ENCODE results near the gene YY2.
"Not testable (repeated sequence)": the region's sequence is repeated elsewhere in the genome, so short reads cannot be mapped to it uniquely, and the experiment has no call there.

YY2 gene

DNA sequence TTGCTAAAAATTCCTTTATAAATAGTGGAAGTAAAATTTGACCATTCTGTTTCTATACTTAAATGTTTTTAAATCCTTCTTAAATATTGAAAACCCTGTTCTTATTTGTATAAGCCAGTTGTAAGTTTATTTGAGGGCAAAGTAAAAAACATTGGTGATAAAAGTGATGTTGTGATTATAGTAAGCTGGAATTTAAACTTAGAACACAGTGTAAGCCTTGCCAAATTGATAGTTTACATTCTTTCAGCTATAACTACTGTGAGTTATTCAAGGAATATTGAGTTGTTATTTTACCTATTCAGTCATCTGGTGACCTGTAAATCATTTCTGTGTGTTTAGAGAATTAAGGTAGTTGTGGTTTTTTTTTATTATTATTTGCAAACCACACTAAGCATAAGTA is 9.6 kb downstream of the YY2 start:
- no peak overlapping the region for H3K4me3 ChIP-seq (ENCODE audit: control insufficient read depth, low read depth, low read length)
- no peak for TF ChIP-seq CTCF (conservative IDR thresholded peaks at IDR 0.05; ENCODE audit: control insufficient read depth, insufficient read depth, low read depth, low read length)
- no peak for DNase-seq (ENCODE audit: low read depth)

GRCh38 chrX:21870494-21870893 is 14.7 kb downstream of the YY2 start:
- no peak overlapping the region for H3K4me3 ChIP-seq (ENCODE audit: control insufficient read depth, low read depth, low read length)
- DNase-seq (ENCODE audit: low read depth) = no peak
- no peak for TF ChIP-seq CTCF (conservative IDR thresholded peaks at IDR 0.05; ENCODE audit: control insufficient read depth, insufficient read depth, low read depth, low read length)

DNA sequence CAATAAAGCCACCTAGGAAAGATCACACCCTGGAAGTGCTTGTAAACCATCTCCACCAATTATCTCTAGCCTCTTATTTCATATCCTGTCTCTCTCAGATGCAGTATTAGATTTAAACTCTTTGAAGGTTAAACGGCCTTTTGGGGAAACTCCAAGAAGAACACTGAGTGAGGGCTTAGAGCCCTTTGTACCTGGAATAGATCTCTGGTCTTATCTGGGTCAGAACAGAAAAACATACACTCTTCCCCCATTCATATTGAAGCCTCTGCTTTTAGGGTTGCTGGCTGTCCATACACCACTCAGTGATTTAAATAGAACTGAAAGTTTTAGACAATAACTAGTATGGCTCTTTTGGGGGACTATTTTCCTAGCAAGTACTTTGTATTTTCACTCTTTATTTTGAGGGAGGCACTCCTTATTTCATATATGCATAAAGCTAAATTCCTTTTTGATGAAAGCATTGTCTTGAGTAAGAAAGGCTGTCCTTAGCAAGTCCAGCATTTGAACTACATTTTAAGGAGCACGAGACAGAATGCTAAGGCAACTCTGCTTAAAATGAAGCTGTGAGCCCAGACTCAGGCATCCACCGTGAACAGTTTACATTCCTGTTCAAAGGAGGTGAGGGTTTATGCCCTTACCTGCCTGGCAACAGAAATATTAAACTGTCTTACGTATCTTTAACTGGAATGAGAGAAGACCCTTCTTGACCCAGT is 17.4 kb downstream of the YY2 start:
- DNase-seq (ENCODE audit: low read depth) = no peak
- no peak for TF ChIP-seq CTCF (conservative IDR thresholded peaks at IDR 0.05; ENCODE audit: control insufficient read depth, insufficient read depth, low read depth, low read length)
- no peak overlapping the region for H3K4me3 ChIP-seq (ENCODE audit: control insufficient read depth, low read depth, low read length)

DNA sequence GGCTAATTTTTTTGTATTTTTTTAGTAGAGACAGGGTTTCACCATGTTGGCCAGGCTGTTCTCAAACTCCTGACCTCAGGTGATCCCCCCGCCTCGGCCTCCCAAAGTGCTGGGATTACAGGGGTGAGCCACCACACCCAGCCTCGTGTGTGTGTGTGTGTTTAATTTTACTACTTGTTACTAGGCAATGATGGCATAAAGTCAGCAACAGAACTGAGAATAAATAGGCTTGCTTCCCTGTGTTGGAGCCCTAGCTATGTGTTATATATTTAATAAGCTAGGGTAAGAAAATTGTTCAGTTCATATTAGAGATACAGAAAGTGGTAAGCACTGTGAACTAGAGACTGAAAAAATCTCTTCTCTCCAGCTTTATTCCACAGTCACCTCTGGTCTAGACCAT is 18.4 kb downstream of the YY2 start:
- not testable (repeated sequence) for DNase-seq (ENCODE audit: low read depth); H3K4me3 ChIP-seq (ENCODE audit: control insufficient read depth, low read depth, low read length)

GRCh38 chrX:21875013-21875412 is 19.2 kb downstream of the YY2 start:
- H3K4me3 ChIP-seq (ENCODE audit: control insufficient read depth, low read depth, low read length) = no peak overlapping the region
- DNase-seq (ENCODE audit: low read depth) = no peak
- no peak for TF ChIP-seq CTCF (conservative IDR thresholded peaks at IDR 0.05; ENCODE audit: control insufficient read depth, insufficient read depth, low read depth, low read length)

GRCh38 chrX:21881881-21882574 is 26.2 kb downstream of the YY2 start:
- no peak for TF ChIP-seq CTCF (conservative IDR thresholded peaks at IDR 0.05; ENCODE audit: control insufficient read depth, insufficient read depth, low read depth, low read length)
- H3K4me3 ChIP-seq (ENCODE audit: control insufficient read depth, low read depth, low read length) = no peak overlapping the region
- no peak for DNase-seq (ENCODE audit: low read depth)

GRCh38 chrX:21883258-21883657 is 27.5 kb downstream of the YY2 start:
- no peak overlapping the region for H3K4me3 ChIP-seq (ENCODE audit: control insufficient read depth, low read depth, low read length)
- no peak for DNase-seq (ENCODE audit: low read depth)
- TF ChIP-seq CTCF (conservative IDR thresholded peaks at IDR 0.05; ENCODE audit: control insufficient read depth, insufficient read depth, low read depth, low read length) = no peak

Measured in fibroblast of mammary gland (primary cell).